K562 (cell line): ENCODE data around the gene AGPAT4.

Experiments
- CBFB ChIP-seq: sonication (generic); formaldehyde crosslinking; IDR thresholded peaks from 2 replicates; pipeline ENCODE4 v1.4.0; 2020; ENCODE audit warnings: mild to moderate bottlenecking, missing genetic modification reagents
- E2F3 ChIP-seq: fragments of 250-450 bp; sonication (Bioruptor Pico); IDR thresholded peaks from 2 replicates; pipeline ENCODE4 v1.4.0; 2020; ENCODE audit warnings: mild to moderate bottlenecking
- GABPA ChIP-seq: fragments of 200-800 bp; sonication (Bioruptor generic); conservative IDR thresholded peaks from 2 replicates; pipeline ENCODE4 v1.6.1; 2016; ENCODE audit warnings: low read depth, missing genetic modification characterization, missing compliant biosample characterization
- MYBL2 ChIP-seq, 2 experiments: fragments of 450-650 bp in 1 of 2; sonication (generic) in 1 of 2; formaldehyde crosslinking in 1 of 2; IDR thresholded peaks; 2 replicates each; pipeline versions ENCODE4 v1.6.1 to v1.8.1; 2017 to 2022; ENCODE audit warnings: borderline replicate concordance in 1 of 2, inconsistent platforms in 1 of 2, low read depth in 1 of 2, mild to moderate bottlenecking in 1 of 2, missing genetic modification reagents in 1 of 2, moderate library complexity in 1 of 2
- PCBP2 ChIP-seq: fragments of 200-400 bp; formaldehyde crosslinking; IDR thresholded peaks from 2 replicates; pipeline ENCODE4 v1.6.1; 2018; ENCODE audit warnings: low read length, low read depth, mild to moderate bottlenecking, moderate library complexity; ENCODE audit not compliant: poor library complexity, severe bottlenecking
- SIN3A ChIP-seq, 2 experiments: fragments of 150-350 bp in 1 of 2; IDR thresholded peaks; 2 replicates each; pipeline ENCODE4 v1.6.1; 2011 to 2016; ENCODE audit warnings: borderline replicate concordance in 2 of 2, low read depth in 2 of 2, low read length in 2 of 2, mild to moderate bottlenecking in 2 of 2, moderate library complexity in 2 of 2; ENCODE audit not compliant: control insufficient read depth in 1 of 2
- SNIP1 ChIP-seq: fragments of 450-650 bp; IDR thresholded peaks from 2 replicates; pipeline ENCODE4 v1.7.1; 2017; ENCODE audit warnings: low read depth, mild to moderate bottlenecking
- ZBTB8A ChIP-seq: fragments of 450-650 bp; IDR thresholded peaks from 2 replicates; pipeline ENCODE4 v1.6.1; 2018; ENCODE audit warnings: mild to moderate bottlenecking, moderate library complexity; ENCODE audit not compliant: partially characterized antibody
- ZKSCAN8 ChIP-seq: fragments of 200-800 bp; sonication (Bioruptor generic); IDR thresholded peaks from 2 replicates; pipeline ENCODE4 v1.6.1; 2016; ENCODE audit warnings: missing genetic modification characterization, missing compliant biosample characterization
- ZNF217 ChIP-seq: sonication (generic); formaldehyde crosslinking; IDR thresholded peaks from 2 replicates; pipeline ENCODE4 v1.8.0; 2022; ENCODE audit warnings: mild to moderate bottlenecking, missing genetic modification reagents
- TF ChIP-seq, protein P1 (sequence below): sonication (generic); formaldehyde crosslinking; IDR thresholded peaks from 2 replicates; pipeline ENCODE4 v1.8.1; 2022; ENCODE audit warnings: missing genetic modification reagents
- TF ChIP-seq, protein P2 (sequence below): sonication (generic); formaldehyde crosslinking; IDR thresholded peaks from 2 replicates; pipeline ENCODE4 v1.8.0; 2022; ENCODE audit warnings: mild to moderate bottlenecking, missing genetic modification reagents
- TF ChIP-seq, protein P3 (sequence below), 3 experiments: IDR thresholded peaks in 2 of 3; conservative IDR thresholded peaks in 1 of 3; 2 replicates each; pipeline ENCODE4 v1.5.1; 2011 to 2012; ENCODE audit warnings: low read length in 3 of 3, mild to moderate bottlenecking in 3 of 3, control low read depth in 2 of 3, improper control_type of control experiment in 1 of 3, inconsistent platforms in 1 of 3, low read depth in 1 of 3, mixed read lengths in 1 of 3, moderate library complexity in 1 of 3; ENCODE audit not compliant: insufficient read depth in 2 of 3

DNA sequence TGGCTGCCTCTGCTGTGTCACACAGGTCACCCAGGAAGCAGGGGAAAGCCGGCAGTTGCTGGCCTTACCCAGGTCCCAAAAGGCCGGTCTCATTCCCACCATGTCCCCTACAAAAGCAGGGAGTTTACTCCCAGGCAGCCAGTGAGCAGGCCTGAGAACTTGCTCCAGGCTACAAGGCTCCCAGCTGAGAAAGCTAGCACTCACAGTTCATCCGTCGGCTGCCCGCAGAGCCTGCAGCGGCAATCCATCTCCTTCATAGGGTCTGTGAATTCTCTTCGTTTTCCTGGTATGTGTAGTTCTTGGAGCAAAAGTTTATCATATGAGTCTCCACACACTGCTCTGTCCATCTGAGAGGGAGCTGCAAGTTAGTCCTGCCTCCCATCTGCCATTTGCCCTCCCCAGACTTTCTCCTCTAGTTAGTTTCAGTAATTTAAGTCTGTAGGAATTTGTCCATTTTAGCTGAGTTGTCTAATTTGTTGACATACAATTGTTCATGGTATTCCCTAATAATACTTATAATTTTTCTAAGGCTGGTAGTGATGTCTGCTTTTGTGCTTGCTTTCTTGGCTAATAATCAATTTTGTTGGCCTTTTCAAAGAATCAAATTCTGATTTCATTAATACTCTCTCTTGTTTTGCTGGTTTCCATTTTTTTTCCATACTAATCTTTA lies 146.7 kb downstream of the AGPAT4 start:
- TF ChIP-seq, protein P1, sequence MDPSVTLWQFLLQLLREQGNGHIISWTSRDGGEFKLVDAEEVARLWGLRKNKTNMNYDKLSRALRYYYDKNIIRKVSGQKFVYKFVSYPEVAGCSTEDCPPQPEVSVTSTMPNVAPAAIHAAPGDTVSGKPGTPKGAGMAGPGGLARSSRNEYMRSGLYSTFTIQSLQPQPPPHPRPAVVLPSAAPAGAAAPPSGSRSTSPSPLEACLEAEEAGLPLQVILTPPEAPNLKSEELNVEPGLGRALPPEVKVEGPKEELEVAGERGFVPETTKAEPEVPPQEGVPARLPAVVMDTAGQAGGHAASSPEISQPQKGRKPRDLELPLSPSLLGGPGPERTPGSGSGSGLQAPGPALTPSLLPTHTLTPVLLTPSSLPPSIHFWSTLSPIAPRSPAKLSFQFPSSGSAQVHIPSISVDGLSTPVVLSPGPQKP (CRISPR knock-in tag) = no peak
- TF ChIP-seq MYBL2 (IDR thresholded peaks at IDR 0.05; ENCODE audit: low read depth) (no peak), MYBL2 (CRISPR knock-in tag; IDR thresholded peaks at IDR 0.05; ENCODE audit: borderline replicate concordance) (no peak), ZNF217 (CRISPR knock-in tag) (no peak), SIN3A (IDR thresholded peaks at IDR 0.05; ENCODE audit: borderline replicate concordance in 2 of 2, control insufficient read depth in 1 of 2, low read depth in 2 of 2, low read length in 2 of 2) (no peak), SNIP1 (no peak), PCBP2 (no peak), CBFB (CRISPR knock-in tag) (no peak), ZKSCAN8 (CRISPR knock-in tag) (no peak), E2F3 (CRISPR knock-in tag) (no peak), GABPA (tag) (no peak), ZBTB8A (no peak)
- TF ChIP-seq, protein P2, sequence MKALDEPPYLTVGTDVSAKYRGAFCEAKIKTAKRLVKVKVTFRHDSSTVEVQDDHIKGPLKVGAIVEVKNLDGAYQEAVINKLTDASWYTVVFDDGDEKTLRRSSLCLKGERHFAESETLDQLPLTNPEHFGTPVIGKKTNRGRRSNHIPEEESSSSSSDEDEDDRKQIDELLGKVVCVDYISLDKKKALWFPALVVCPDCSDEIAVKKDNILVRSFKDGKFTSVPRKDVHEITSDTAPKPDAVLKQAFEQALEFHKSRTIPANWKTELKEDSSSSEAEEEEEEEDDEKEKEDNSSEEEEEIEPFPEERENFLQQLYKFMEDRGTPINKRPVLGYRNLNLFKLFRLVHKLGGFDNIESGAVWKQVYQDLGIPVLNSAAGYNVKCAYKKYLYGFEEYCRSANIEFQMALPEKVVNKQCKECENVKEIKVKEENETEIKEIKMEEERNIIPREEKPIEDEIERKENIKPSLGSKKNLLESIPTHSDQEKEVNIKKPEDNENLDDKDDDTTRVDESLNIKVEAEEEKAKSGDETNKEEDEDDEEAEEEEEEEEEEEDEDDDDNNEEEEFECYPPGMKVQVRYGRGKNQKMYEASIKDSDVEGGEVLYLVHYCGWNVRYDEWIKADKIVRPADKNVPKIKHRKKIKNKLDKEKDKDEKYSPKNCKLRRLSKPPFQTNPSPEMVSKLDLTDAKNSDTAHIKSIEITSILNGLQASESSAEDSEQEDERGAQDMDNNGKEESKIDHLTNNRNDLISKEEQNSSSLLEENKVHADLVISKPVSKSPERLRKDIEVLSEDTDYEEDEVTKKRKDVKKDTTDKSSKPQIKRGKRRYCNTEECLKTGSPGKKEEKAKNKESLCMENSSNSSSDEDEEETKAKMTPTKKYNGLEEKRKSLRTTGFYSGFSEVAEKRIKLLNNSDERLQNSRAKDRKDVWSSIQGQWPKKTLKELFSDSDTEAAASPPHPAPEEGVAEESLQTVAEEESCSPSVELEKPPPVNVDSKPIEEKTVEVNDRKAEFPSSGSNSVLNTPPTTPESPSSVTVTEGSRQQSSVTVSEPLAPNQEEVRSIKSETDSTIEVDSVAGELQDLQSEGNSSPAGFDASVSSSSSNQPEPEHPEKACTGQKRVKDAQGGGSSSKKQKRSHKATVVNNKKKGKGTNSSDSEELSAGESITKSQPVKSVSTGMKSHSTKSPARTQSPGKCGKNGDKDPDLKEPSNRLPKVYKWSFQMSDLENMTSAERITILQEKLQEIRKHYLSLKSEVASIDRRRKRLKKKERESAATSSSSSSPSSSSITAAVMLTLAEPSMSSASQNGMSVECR (CRISPR knock-in tag) = no peak
- TF ChIP-seq, protein P3, sequence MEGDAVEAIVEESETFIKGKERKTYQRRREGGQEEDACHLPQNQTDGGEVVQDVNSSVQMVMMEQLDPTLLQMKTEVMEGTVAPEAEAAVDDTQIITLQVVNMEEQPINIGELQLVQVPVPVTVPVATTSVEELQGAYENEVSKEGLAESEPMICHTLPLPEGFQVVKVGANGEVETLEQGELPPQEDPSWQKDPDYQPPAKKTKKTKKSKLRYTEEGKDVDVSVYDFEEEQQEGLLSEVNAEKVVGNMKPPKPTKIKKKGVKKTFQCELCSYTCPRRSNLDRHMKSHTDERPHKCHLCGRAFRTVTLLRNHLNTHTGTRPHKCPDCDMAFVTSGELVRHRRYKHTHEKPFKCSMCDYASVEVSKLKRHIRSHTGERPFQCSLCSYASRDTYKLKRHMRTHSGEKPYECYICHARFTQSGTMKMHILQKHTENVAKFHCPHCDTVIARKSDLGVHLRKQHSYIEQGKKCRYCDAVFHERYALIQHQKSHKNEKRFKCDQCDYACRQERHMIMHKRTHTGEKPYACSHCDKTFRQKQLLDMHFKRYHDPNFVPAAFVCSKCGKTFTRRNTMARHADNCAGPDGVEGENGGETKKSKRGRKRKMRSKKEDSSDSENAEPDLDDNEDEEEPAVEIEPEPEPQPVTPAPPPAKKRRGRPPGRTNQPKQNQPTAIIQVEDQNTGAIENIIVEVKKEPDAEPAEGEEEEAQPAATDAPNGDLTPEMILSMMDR (IDR thresholded peaks at IDR 0.05 in 2 of 3, conservative IDR thresholded peaks at IDR 0.05 in 1 of 3; ENCODE audit: insufficient read depth in 2 of 3, low read depth in 1 of 3, low read length in 3 of 3) = no peak
